ENCODE data around the gene EPB41L4A.

DNA sequence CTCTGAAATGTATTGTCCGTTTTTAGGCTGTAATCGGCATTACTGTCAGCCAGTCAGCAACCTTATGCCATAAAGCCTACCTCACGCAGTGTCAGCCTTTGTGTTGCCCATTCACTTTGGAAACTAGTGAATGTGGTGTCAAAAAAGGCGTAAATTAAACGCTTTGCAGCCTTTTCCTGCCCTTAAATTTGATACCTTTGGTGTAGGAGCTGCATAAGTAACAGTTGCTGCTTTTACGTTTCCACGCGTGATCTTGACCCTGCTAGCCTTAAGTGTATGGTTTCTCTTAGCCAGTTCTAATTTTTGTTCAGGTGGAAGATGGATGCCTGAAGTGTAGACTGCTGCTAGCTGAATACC is 257.7 kb downstream of the EPB41L4A start:
- TF ChIP-seq, protein P1, sequence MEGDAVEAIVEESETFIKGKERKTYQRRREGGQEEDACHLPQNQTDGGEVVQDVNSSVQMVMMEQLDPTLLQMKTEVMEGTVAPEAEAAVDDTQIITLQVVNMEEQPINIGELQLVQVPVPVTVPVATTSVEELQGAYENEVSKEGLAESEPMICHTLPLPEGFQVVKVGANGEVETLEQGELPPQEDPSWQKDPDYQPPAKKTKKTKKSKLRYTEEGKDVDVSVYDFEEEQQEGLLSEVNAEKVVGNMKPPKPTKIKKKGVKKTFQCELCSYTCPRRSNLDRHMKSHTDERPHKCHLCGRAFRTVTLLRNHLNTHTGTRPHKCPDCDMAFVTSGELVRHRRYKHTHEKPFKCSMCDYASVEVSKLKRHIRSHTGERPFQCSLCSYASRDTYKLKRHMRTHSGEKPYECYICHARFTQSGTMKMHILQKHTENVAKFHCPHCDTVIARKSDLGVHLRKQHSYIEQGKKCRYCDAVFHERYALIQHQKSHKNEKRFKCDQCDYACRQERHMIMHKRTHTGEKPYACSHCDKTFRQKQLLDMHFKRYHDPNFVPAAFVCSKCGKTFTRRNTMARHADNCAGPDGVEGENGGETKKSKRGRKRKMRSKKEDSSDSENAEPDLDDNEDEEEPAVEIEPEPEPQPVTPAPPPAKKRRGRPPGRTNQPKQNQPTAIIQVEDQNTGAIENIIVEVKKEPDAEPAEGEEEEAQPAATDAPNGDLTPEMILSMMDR (IDR thresholded peaks at IDR 0.05): no peak
- no peak for TF ChIP-seq ZFX (IDR thresholded peaks at IDR 0.05; ENCODE audit: borderline replicate concordance)
